ENCODE results near the gene NDUFV3.
A peak's percentile ranks its signal among the peaks of the same experiment; 100 is the strongest.
"Not testable (repeated sequence)": the region's sequence is repeated elsewhere in the genome, so short reads cannot be mapped to it uniquely, and the experiment has no call there.

Gene NDUFV3

GRCh38 chr21:42942244-42942643 is 49.1 kb downstream of the NDUFV3 start:
- Histone ChIP-seq H3K9ac (ENCODE audit: insufficient read length, low read depth) (no peak overlapping the region), H3K4me3 (ENCODE audit: insufficient read length, low read depth) (no peak overlapping the region), H3K4me1 (ENCODE audit: insufficient read depth, insufficient read length) (peaks cover 7% of the 10 kb centered on the region), H3K9me3 (ENCODE audit: insufficient read depth, low read length) (peaks cover 11% of the 10 kb centered on the region; the same call in 1 of the 2 replicates), H3K36me3 (ENCODE audit: insufficient read depth, insufficient read length, low read length) (peaks cover 6% of the 10 kb centered on the region), H3K27me3 (ENCODE audit: insufficient read depth, insufficient read length) (no peaks in the 10 kb centered on the region)
- DNase-seq (ENCODE audit: low read depth, low spot score), result no peak
- no peak for TF ChIP-seq YY1 (IDR thresholded peaks at IDR 0.05; ENCODE audit: insufficient read depth, insufficient read length)
- no peak for TF ChIP-seq ZNF274 (IDR thresholded peaks at IDR 0.05; ENCODE audit: low read depth, low read length)
- TF ChIP-seq SUZ12 (IDR thresholded peaks at IDR 0.05; ENCODE audit: extremely low read depth, insufficient read depth, insufficient read length), result no peak

DNA sequence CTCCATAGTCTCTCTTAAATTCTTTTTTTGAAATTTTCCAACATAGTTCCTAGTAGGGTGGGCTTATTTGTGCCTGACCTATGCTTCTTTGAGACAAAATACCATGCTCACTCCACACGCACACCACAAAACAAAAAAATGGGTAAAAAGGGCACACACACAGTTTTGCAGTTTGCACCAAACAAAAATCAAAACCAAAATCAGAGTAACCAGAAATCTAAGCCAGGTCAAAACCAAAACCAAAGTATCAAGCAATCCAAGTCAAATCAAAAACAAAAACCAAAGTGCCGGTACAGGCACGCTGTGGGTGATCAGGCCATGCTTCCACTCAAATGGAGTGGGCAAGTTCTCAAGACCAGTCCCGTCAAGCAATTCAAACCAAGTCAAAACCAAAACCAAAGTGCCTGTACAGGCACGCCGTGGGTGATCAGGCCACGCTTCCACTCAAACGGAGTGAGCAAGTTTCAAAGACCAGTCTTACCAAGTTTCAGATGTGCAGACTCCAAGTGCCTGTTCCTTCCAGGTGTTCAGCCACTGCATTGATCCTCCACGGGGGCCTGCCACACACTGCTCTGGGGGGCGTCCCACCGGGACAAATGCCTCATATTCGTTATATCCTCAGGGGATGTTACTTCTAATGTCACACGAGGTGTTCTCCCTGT is 56.1 kb downstream of the NDUFV3 start:
- DNase-seq (ENCODE audit: low read depth, low spot score); H3K27me3 ChIP-seq (ENCODE audit: insufficient read depth, insufficient read length); H3K36me3 ChIP-seq (ENCODE audit: insufficient read depth, insufficient read length, low read length); H3K9ac ChIP-seq (ENCODE audit: insufficient read length, low read depth); H3K4me1 ChIP-seq (ENCODE audit: insufficient read depth, insufficient read length); H3K4me3 ChIP-seq (ENCODE audit: insufficient read length, low read depth): not testable (repeated sequence)
- H3K9me3 ChIP-seq (ENCODE audit: insufficient read depth, low read length), result peaks cover 13% of the 10 kb centered on the region; the same call in 1 of the 2 replicates

DNA sequence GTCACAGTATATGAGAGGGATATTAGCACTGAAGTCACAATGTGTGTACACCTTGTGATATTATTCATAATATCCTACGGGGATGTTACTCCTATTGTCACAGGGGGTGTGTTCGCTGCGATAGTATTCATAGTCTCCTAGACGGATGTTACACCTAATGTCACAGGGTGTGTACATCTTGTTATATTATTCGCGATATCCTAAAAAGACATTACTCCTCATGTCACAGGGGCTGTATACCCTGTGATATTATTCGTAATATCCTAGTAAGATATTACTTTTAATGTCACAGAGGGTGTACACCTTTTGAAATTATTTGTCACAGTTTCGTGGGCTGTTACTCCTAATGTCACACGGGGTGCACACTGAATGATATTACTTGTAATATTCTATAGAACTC is 58.1 kb downstream of the NDUFV3 start:
- not testable (repeated sequence) for DNase-seq (ENCODE audit: low read depth, low spot score); H3K27me3 ChIP-seq (ENCODE audit: insufficient read depth, insufficient read length); H3K4me1 ChIP-seq (ENCODE audit: insufficient read depth, insufficient read length); H3K4me3 ChIP-seq (ENCODE audit: insufficient read length, low read depth); H3K36me3 ChIP-seq (ENCODE audit: insufficient read depth, insufficient read length, low read length); H3K9ac ChIP-seq (ENCODE audit: insufficient read length, low read depth)
- peaks cover 32% of the 10 kb centered on the region; the same call in 1 of the 2 replicates for H3K9me3 ChIP-seq (ENCODE audit: insufficient read depth, low read length)

DNA sequence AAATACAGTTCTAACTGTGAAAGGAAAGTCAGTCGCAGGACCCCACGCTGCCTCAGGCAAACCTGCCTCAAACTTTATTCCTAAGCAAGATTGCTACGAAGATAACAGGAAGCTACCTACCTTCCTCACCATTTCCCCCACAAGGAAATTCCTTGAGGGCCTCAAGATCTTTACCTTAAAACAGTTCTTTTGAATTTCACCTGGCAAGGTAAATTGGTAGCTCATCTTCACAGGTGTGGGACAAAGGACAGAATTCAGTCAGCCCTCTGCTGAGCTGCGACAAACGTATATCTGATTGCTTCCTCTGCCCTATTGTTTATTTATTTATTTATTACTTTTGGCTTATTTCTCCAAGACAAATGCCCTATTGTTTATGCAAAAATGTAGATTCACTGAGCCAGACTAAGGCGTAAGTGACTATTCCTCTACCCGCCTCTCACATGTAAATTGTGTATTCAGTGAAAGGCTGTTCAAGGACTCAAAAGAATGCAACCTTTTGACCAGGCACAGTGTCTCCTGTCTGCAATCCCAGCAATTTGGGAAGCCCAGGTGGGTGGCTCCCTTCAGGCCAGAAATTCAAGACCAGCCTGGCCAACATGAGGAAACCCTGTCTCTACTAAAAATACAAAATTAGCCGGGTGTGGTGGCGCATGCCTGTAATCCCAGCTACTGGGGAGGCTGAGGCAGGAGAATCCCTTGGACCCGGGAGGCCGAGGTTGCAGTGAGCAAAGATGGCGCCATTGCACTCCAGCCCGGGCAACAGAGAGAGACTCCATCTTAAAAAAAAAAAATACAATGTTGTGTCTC is 63.9 kb downstream of the NDUFV3 start:
- peaks cover 14% of the 10 kb centered on the region for H3K4me1 ChIP-seq (ENCODE audit: insufficient read depth, insufficient read length)
- no peak overlapping the region for H3K4me3 ChIP-seq (ENCODE audit: insufficient read length, low read depth)
- H3K9me3 ChIP-seq (ENCODE audit: insufficient read depth, low read length), result peaks cover 32% of the 10 kb centered on the region; the same call in 1 of the 2 replicates
- H3K36me3 ChIP-seq (ENCODE audit: insufficient read depth, insufficient read length, low read length), result peaks cover 3% of the 10 kb centered on the region
- no peak for TF ChIP-seq ZNF274 (IDR thresholded peaks at IDR 0.05; ENCODE audit: low read depth, low read length)
- TF ChIP-seq SUZ12 (IDR thresholded peaks at IDR 0.05; ENCODE audit: extremely low read depth, insufficient read depth, insufficient read length), result no peak
- no peak for TF ChIP-seq YY1 (IDR thresholded peaks at IDR 0.05; ENCODE audit: insufficient read depth, insufficient read length)
- H3K27me3 ChIP-seq (ENCODE audit: insufficient read depth, insufficient read length), result no peaks in the 10 kb centered on the region
- H3K9ac ChIP-seq (ENCODE audit: insufficient read length, low read depth), result peak overlapping the region; percentile 29
- DNase-seq (ENCODE audit: low read depth, low spot score), result no peak

DNA sequence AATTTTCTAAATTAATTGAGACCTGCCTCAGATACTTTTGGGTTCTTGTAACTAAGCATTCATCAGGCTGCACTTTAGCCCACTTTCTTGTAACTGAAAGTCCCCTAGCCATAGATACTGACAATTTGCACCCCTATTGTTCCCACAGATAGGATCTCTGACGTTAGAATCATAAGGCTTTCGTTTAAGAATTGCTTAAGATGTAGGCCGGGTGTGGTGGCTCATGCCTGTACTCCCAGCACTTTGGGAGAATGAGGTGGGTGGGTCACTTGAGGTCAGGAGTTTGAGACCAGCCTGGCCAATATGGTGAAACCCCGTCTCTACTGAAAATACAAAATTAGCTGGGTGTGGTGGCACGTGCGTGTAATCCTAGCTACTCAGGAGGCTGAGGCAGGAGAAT is 65.0 kb downstream of the NDUFV3 start:
- not testable (repeated sequence) for H3K36me3 ChIP-seq (ENCODE audit: insufficient read depth, insufficient read length, low read length); DNase-seq (ENCODE audit: low read depth, low spot score); H3K4me3 ChIP-seq (ENCODE audit: insufficient read length, low read depth); H3K27me3 ChIP-seq (ENCODE audit: insufficient read depth, insufficient read length)
- peak overlapping the region; percentile 29 for H3K9ac ChIP-seq (ENCODE audit: insufficient read length, low read depth)
- peaks cover 14% of the 10 kb centered on the region for H3K4me1 ChIP-seq (ENCODE audit: insufficient read depth, insufficient read length)
- H3K9me3 ChIP-seq (ENCODE audit: insufficient read depth, low read length), result peaks cover 32% of the 10 kb centered on the region; the same call in 1 of the 2 replicates

GRCh38 chr21:42959728-42960127 is 66.6 kb downstream of the NDUFV3 start:
- no peak overlapping the region for H3K9ac ChIP-seq (ENCODE audit: insufficient read length, low read depth)
- peaks cover 26% of the 10 kb centered on the region; the same call in 1 of the 2 replicates for H3K9me3 ChIP-seq (ENCODE audit: insufficient read depth, low read length)
- H3K4me1 ChIP-seq (ENCODE audit: insufficient read depth, insufficient read length), result peaks cover 20% of the 10 kb centered on the region
- H3K36me3 ChIP-seq (ENCODE audit: insufficient read depth, insufficient read length, low read length), result peaks cover 3% of the 10 kb centered on the region
- TF ChIP-seq SUZ12 (IDR thresholded peaks at IDR 0.05; ENCODE audit: extremely low read depth, insufficient read depth, insufficient read length) (no peak), YY1 (IDR thresholded peaks at IDR 0.05; ENCODE audit: insufficient read depth, insufficient read length) (no peak), ZNF274 (IDR thresholded peaks at IDR 0.05; ENCODE audit: low read depth, low read length) (no peak)
- H3K27me3 ChIP-seq (ENCODE audit: insufficient read depth, insufficient read length), result no peaks in the 10 kb centered on the region
- H3K4me3 ChIP-seq (ENCODE audit: insufficient read length, low read depth), result no peak overlapping the region
- peak; percentile 97 for DNase-seq (ENCODE audit: low read depth, low spot score)

DNA sequence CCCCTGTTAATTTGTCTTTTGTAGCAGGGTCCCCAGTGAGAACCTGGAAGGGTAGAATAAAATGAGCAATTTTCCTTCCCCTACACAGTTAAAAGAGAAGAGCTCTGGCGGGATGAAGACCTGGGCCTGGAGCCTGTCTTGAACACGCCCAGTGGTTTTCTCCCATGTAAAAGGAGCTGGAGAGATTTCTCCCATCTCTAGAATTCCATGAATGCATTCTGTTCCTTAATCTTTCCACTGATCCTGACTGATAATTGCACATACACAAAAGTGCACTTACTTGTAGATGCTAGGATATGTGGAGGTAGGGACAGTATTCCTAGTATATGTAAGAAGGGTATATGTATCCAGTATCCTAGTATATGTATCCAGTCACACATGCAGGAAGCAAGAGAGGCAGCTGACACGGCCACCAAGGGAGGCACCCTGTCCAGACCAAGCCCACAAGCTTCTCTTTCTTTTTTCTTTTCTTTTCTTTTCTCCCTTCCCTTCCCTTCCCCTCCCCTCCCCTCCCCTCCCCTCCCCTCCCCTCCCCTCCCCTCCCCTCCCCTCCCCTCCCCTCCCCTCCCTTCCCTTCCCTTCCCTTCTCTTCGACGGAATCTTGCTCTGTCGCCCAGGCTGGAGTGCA is 69.4 kb downstream of the NDUFV3 start:
- H3K4me1 ChIP-seq (ENCODE audit: insufficient read depth, insufficient read length), result peaks cover 14% of the 10 kb centered on the region
- DNase-seq (ENCODE audit: low read depth, low spot score), result no peak
- no peak overlapping the region for H3K4me3 ChIP-seq (ENCODE audit: insufficient read length, low read depth)
- TF ChIP-seq SUZ12 (IDR thresholded peaks at IDR 0.05; ENCODE audit: extremely low read depth, insufficient read depth, insufficient read length) (no peak), YY1 (IDR thresholded peaks at IDR 0.05; ENCODE audit: insufficient read depth, insufficient read length) (no peak), ZNF274 (IDR thresholded peaks at IDR 0.05; ENCODE audit: low read depth, low read length) (no peak)
- H3K36me3 ChIP-seq (ENCODE audit: insufficient read depth, insufficient read length, low read length), result no peaks in the 10 kb centered on the region
- H3K27me3 ChIP-seq (ENCODE audit: insufficient read depth, insufficient read length), result no peaks in the 10 kb centered on the region
- H3K9me3 ChIP-seq (ENCODE audit: insufficient read depth, low read length), result peaks cover 12% of the 10 kb centered on the region; the same call in 1 of the 2 replicates
- no peak overlapping the region for H3K9ac ChIP-seq (ENCODE audit: insufficient read length, low read depth)
